Neuronal stem cell (in vitro differentiated cells): Measurements from ENCODE around the gene UBE2Q1.

Experiments used
- DNase-seq: peaks from one replicate; pipeline ENCODE4 v3.0.0-alpha.2; 2013; ENCODE audit warnings: low spot score
- H2AFZ ChIP-seq: one replicate; pipeline ENCODE4 v1.6.1; 2013; ENCODE audit warnings: mild to moderate bottlenecking, low read length, inconsistent platforms
- H2AK5ac ChIP-seq: 2 replicates; pipeline ENCODE4 v1.6.1; 2013; ENCODE audit warnings: low read depth, mild to moderate bottlenecking, inconsistent platforms, low read length, moderate library complexity, mixed read lengths
- H2BK120ac ChIP-seq: 2 replicates; pipeline ENCODE4 v1.6.1; 2013; ENCODE audit warnings: low read depth, mild to moderate bottlenecking, inconsistent platforms, low read length, moderate library complexity, mixed read lengths
- H2BK12ac ChIP-seq: one replicate; pipeline ENCODE4 v1.6.1; 2013; ENCODE audit warnings: low read length, inconsistent platforms
- H2BK15ac ChIP-seq: 2 replicates; pipeline ENCODE4 v1.6.1; 2013; ENCODE audit warnings: mild to moderate bottlenecking, low read length, inconsistent platforms, mixed read lengths
- H2BK5ac ChIP-seq: one replicate; pipeline ENCODE4 v1.6.1; 2013; ENCODE audit warnings: inconsistent platforms, mild to moderate bottlenecking, low read length, moderate library complexity
- H3K14ac ChIP-seq: one replicate; pipeline ENCODE4 v1.6.1; 2013; ENCODE audit warnings: low read length, inconsistent platforms
- H3K18ac ChIP-seq: 2 replicates; pipeline ENCODE4 v1.6.1; 2013; ENCODE audit warnings: low read length, inconsistent platforms
- H3K23ac ChIP-seq: 2 replicates; pipeline ENCODE4 v1.6.1; 2013; ENCODE audit warnings: low read depth, mild to moderate bottlenecking, mixed read lengths, low read length, inconsistent platforms; ENCODE audit not compliant: poor library complexity
- H3K27ac ChIP-seq: replicated peaks from 3 replicates; pipeline ENCODE4 v1.5.1; 2013; ENCODE audit warnings: low read length, inconsistent platforms
- H3K27me3 ChIP-seq, 3 experiments: 2 replicates each; pipeline ENCODE4 v1.6.1; 2013; ENCODE audit warnings: low read length in 3 of 3, mild to moderate bottlenecking in 2 of 3, inconsistent platforms in 1 of 3, low read depth in 1 of 3, mixed read lengths in 1 of 3, moderate library complexity in 1 of 3; ENCODE audit not compliant: control insufficient read depth in 3 of 3, insufficient read depth in 3 of 3
- H3K36me3 ChIP-seq, 2 donors: replicated peaks in 1 of 2; 2 replicates each; pipeline ENCODE4 v1.6.1; 2013; ENCODE audit warnings: low read length in 2 of 2; ENCODE audit not compliant: control insufficient read depth in 2 of 2, insufficient read depth in 2 of 2
- H3K4ac ChIP-seq: 2 replicates; pipeline ENCODE4 v1.6.1; 2013; ENCODE audit warnings: inconsistent platforms, mild to moderate bottlenecking, low read length, moderate library complexity
- H3K4me1 ChIP-seq, 2 donors: 1 replicate in 1 of 2; 2 replicates in 1 of 2; pipeline ENCODE4 v1.6.1; 2013; ENCODE audit warnings: low read length in 2 of 2, low read depth in 1 of 2; ENCODE audit not compliant: control insufficient read depth in 2 of 2, insufficient read depth in 1 of 2
- H3K4me2 ChIP-seq: one replicate; pipeline ENCODE4 v1.6.1; 2013; ENCODE audit warnings: mild to moderate bottlenecking, low read length, inconsistent platforms; ENCODE audit not compliant: insufficient read depth, poor library complexity, severe bottlenecking
- H3K4me3 ChIP-seq, 2 donors: 2 replicates each; pipeline ENCODE4 v1.5.1; 2013; ENCODE audit warnings: low read length in 2 of 2, mild to moderate bottlenecking in 2 of 2, inconsistent platforms in 1 of 2, moderate library complexity in 1 of 2
- H3K79me1 ChIP-seq: one replicate; pipeline ENCODE4 v1.6.1; 2013; ENCODE audit warnings: low read depth, mild to moderate bottlenecking, inconsistent platforms, low read length, moderate library complexity
- H3K9ac ChIP-seq: one replicate; pipeline ENCODE4 v1.6.1; 2013; ENCODE audit warnings: mild to moderate bottlenecking, low read depth, low read length, inconsistent platforms; ENCODE audit not compliant: poor library complexity
- H3K9me3 ChIP-seq, 2 donors: replicated peaks in 1 of 2; 2 replicates each; pipeline versions ENCODE3 to v1.6.1; 2013; ENCODE audit warnings: low read length in 2 of 2, mild to moderate bottlenecking in 2 of 2, inconsistent platforms in 1 of 2, low read depth in 1 of 2, mixed read lengths in 1 of 2, moderate library complexity in 1 of 2; ENCODE audit not compliant: control insufficient read depth in 2 of 2, insufficient read depth in 1 of 2
- H4K8ac ChIP-seq: one replicate; pipeline ENCODE4 v1.6.1; 2013; ENCODE audit warnings: low read depth, mild to moderate bottlenecking, inconsistent platforms, low read length, moderate library complexity
- H4K91ac ChIP-seq: one replicate; pipeline ENCODE4 v1.6.1; 2013; ENCODE audit warnings: low read length, low read depth, mild to moderate bottlenecking, inconsistent platforms; ENCODE audit not compliant: poor library complexity
- WGBS, 2 donors: extraction: QIAGEN DNeasy Blood & Tissue Kit; methylation state at CpG; one replicate each; pipeline ENCODE4 v1.1.7; 2013; ENCODE audit warnings: missing lambda C conversion rate in 2 of 2, mixed read lengths in 1 of 2; ENCODE audit not compliant: insufficient read length in 2 of 2, insufficient replicate concordance in 1 of 2; ENCODE audit errors: extremely low coverage in 2 of 2; 5-methylcytosine and 5-hydroxymethylcytosine counted together

The UBE2Q1 gene

DNA sequence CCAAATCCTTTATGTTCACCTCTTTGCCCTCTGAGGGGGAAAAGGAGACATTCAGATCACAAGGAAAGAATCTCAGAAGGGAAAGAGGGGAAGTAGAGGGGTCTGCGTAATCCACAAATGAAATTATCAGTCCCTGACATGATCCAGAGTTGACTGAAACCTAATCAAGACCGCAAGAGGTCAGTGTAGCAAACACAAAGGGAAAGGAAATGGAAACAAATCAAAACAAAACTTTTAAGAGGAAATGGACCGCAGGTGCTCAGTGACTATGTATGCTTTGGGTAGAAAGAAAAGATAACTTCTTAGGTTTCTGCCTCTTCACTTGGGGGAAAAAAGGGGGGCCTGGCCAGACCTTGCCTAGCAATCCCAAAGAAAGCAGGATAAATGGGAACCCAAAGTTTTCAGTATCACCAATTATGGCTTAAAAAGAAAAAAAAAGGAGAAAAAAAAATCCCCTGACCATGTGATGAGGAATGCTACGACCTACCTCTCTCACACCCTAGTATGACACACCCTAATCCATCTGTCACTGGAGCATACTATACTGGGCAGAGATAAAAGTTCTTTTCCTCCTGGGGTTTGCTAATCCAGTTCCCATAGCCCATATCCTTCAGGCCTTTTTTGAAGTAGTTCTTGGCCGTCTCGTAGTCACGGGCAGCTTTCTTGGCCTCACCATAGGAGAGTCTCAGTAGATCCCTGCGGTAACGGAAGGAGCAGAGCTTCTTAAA, 26.0 kb upstream of the UBE2Q1 start:
- H3K79me1 ChIP-seq = no peaks in the 10 kb centered on the region
- H2BK15ac ChIP-seq = no peak overlapping the region
- H3K27me3 ChIP-seq = no peaks in the 10 kb centered on the region
- no peak overlapping the region for H3K4me3 ChIP-seq
- H3K4ac ChIP-seq = no peak overlapping the region
- peaks cover 68 to 99% of the 10 kb centered on the region in 2 donors for H3K36me3 ChIP-seq
- no peak for DNase-seq
- no peak overlapping the region for H2AK5ac ChIP-seq
- no peak overlapping the region for H2BK12ac ChIP-seq
- no peak overlapping the region for H2BK120ac ChIP-seq
- H2AFZ ChIP-seq = no peak overlapping the region
- no peak overlapping the region for H4K8ac ChIP-seq
- WGBS, 2 donors = no CpG with 5 or more reads among the region's 9 CpGs
- H3K9me3 ChIP-seq = no peaks in the 10 kb centered on the region
- no peak overlapping the region for H4K91ac ChIP-seq
- H2BK5ac ChIP-seq = no peak overlapping the region
- H3K4me1 ChIP-seq = no peaks in the 10 kb centered on the region
- no peak overlapping the region for H3K4me2 ChIP-seq
- no peak overlapping the region for H3K9ac ChIP-seq
- no peak overlapping the region for H3K18ac ChIP-seq
- H3K23ac ChIP-seq = no peak overlapping the region
- H3K14ac ChIP-seq = no peak overlapping the region
- H3K27ac ChIP-seq = no peak overlapping the region

GRCh38 chr1:154583773-154584172, 25.3 kb upstream of the UBE2Q1 start:
- H3K4me2 ChIP-seq = no peak overlapping the region
- no peaks in the 10 kb centered on the region for H3K27me3 ChIP-seq
- no peak overlapping the region for H3K4ac ChIP-seq
- H3K9me3 ChIP-seq = no peaks in the 10 kb centered on the region
- no peak overlapping the region for H3K27ac ChIP-seq
- no peak overlapping the region for H3K18ac ChIP-seq
- H2AFZ ChIP-seq = no peak overlapping the region
- no peak overlapping the region for H4K8ac ChIP-seq
- H3K23ac ChIP-seq = no peak overlapping the region
- H2BK12ac ChIP-seq = no peak overlapping the region
- no peak overlapping the region for H3K4me3 ChIP-seq
- no peaks in the 10 kb centered on the region for H3K4me1 ChIP-seq
- H2AK5ac ChIP-seq = no peak overlapping the region
- no peak overlapping the region for H2BK120ac ChIP-seq
- H2BK15ac ChIP-seq = no peak overlapping the region
- H3K79me1 ChIP-seq = no peaks in the 10 kb centered on the region
- H3K14ac ChIP-seq = no peak overlapping the region
- no peak overlapping the region for H4K91ac ChIP-seq
- H3K9ac ChIP-seq = no peak overlapping the region
- peaks cover 68 to 99% of the 10 kb centered on the region in 2 donors for H3K36me3 ChIP-seq
- H2BK5ac ChIP-seq = no peak overlapping the region
- no peak for DNase-seq
- no CpG with 5 or more reads among the region's 9 CpGs for WGBS, 2 donors

GRCh38 chr1:154582885-154583284, 24.4 kb upstream of the UBE2Q1 start:
- H2AK5ac ChIP-seq = no peak overlapping the region
- H4K91ac ChIP-seq = no peak overlapping the region
- H3K9ac ChIP-seq = no peak overlapping the region
- no CpG with 5 or more reads among the region's 6 CpGs for WGBS, 2 donors
- no peak overlapping the region for H4K8ac ChIP-seq
- no peak overlapping the region for H3K23ac ChIP-seq
- no peak for DNase-seq
- no peak overlapping the region for H2BK5ac ChIP-seq
- peaks cover 68 to 99% of the 10 kb centered on the region in 2 donors for H3K36me3 ChIP-seq
- no peak overlapping the region for H2BK12ac ChIP-seq
- no peak overlapping the region for H3K27ac ChIP-seq
- H3K79me1 ChIP-seq = no peaks in the 10 kb centered on the region
- H3K4me2 ChIP-seq = no peak overlapping the region
- H2BK15ac ChIP-seq = no peak overlapping the region
- H3K18ac ChIP-seq = no peak overlapping the region
- H3K27me3 ChIP-seq = no peaks in the 10 kb centered on the region
- H3K4ac ChIP-seq = no peak overlapping the region
- no peaks in the 10 kb centered on the region for H3K4me1 ChIP-seq
- H3K14ac ChIP-seq = no peak overlapping the region
- no peak overlapping the region for H3K4me3 ChIP-seq
- no peak overlapping the region for H2BK120ac ChIP-seq
- H3K9me3 ChIP-seq = no peaks in the 10 kb centered on the region
- no peak overlapping the region for H2AFZ ChIP-seq

DNA sequence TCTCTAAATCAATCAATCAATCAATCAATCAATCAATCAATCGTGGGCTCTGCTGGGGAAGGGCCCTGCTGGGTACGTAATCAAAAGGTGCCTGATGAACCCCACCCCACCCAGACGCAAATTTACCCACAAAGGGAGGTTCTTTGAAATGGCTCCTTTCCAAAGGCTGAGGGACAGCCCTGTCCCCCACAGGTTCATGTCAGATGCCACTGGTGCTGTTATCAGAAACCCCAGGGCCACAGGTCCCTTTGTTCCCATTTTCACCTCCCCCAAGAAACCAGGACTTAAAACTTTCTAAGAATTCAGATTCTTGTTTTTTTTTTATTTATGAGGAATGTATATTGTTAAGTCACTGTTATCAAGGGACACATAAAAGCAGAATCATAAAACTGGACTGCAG, 23.3 kb upstream of the UBE2Q1 start:
- Histone ChIP-seq H3K36me3 (peaks cover 62 to 99% of the 10 kb centered on the region in 2 donors), H2BK15ac (no peak overlapping the region)
- WGBS, 2 donors = no CpG with 5 or more reads among the region's 3 CpGs

More for the DNA sequence above, 23.3 kb upstream of the UBE2Q1 start:
- Histone ChIP-seq H3K23ac (no peak overlapping the region), H3K27ac (no peak overlapping the region), H3K14ac (no peak overlapping the region), H2BK120ac (no peak overlapping the region), H2BK12ac (no peak overlapping the region), H3K9me3 (no peaks in the 10 kb centered on the region), H3K4ac (no peak overlapping the region), H2AFZ (no peak overlapping the region), H2BK5ac (no peak overlapping the region), H3K9ac (no peak overlapping the region), H4K91ac (no peak overlapping the region), H3K79me1 (no peaks in the 10 kb centered on the region), H3K4me1 (no peaks in the 10 kb centered on the region), H3K18ac (no peak overlapping the region), H4K8ac (no peak overlapping the region), H2AK5ac (no peak overlapping the region), H3K4me2 (no peak overlapping the region), H3K27me3 (no peaks in the 10 kb centered on the region), H3K4me3 (no peak overlapping the region)
- no peak for DNase-seq
